A673 (cell line): Measurements from ENCODE around the gene WNT5A. TPM values are rescaled to one million over a fixed set of nuclear protein-coding genes. Genes with fewer than 3 reads are reported as not detected.

Experiments used
- BruUV-seq: library from RNA; stranded (reverse); fragments of 400-500 nt; replicated peaks from 2 replicates; lab custom pipeline; 2021; lab: Mats Ljungman, UMichigan
- CTCF ChIA-PET: fragments of 300-600 bp; sonication (Branson Sonifier 250); formaldehyde crosslinking; loops from one replicate; lab custom pipeline; 2022; ENCODE audit warnings: antibody characterized with exemption; lab: Charles Lee
- POLR2A ChIA-PET: fragments of 300-600 bp; sonication (Branson Sonifier 250); formaldehyde crosslinking; loops from one replicate; lab custom pipeline; 2022; ENCODE audit warnings: antibody characterized with exemption; ENCODE audit not compliant: low non-redundant PET; lab: Charles Lee
- DNase-seq: peaks from one replicate; pipeline ENCODE4 v3.0.0-alpha.2; 2015; ENCODE audit warnings: low spot score
- H3K27ac ChIP-seq: fragments of 200-600 bp; sonication (generic); 2 replicates; pipeline ENCODE4 v1.5.1; 2016; ENCODE audit warnings: mixed run types, low read depth, mild to moderate bottlenecking, mixed read lengths, antibody characterized with exemption, low read length; ENCODE audit not compliant: poor library complexity, severe bottlenecking
- H3K27me3 ChIP-seq: fragments of 200-600 bp; sonication (generic); replicated peaks from 2 replicates; pipeline ENCODE4 v1.6.1; 2017; ENCODE audit warnings: mixed run types, low read depth, mild to moderate bottlenecking, mixed read lengths, antibody characterized with exemption, low read length; ENCODE audit not compliant: insufficient read depth, poor library complexity
- H3K36me3 ChIP-seq: fragments of 200-600 bp; sonication (generic); 2 replicates; pipeline ENCODE4 v1.6.1; 2016; ENCODE audit warnings: mixed run types, mild to moderate bottlenecking, mixed read lengths, antibody characterized with exemption, low read length; ENCODE audit not compliant: insufficient read depth, poor library complexity, severe bottlenecking
- H3K4me1 ChIP-seq: fragments of 200-600 bp; sonication (generic); 2 replicates; pipeline ENCODE4 v1.6.1; 2017; ENCODE audit warnings: mixed run types, mild to moderate bottlenecking, mixed read lengths, antibody characterized with exemption, low read length; ENCODE audit not compliant: insufficient read depth, poor library complexity, severe bottlenecking
- H3K4me3 ChIP-seq: fragments of 200-600 bp; sonication (generic); 2 replicates; pipeline ENCODE4 v1.5.1; 2016; ENCODE audit warnings: low read depth, mixed run types, mild to moderate bottlenecking, mixed read lengths, low read length; ENCODE audit not compliant: poor library complexity, severe bottlenecking
- H3K9me3 ChIP-seq: fragments of 200-600 bp; sonication (generic); 2 replicates; pipeline ENCODE4 v1.6.1; 2016; ENCODE audit warnings: mixed run types, low read depth, mild to moderate bottlenecking, mixed read lengths, antibody characterized with exemption, low read length; ENCODE audit not compliant: poor library complexity, severe bottlenecking
- EZH2 ChIP-seq: fragments of 200-600 bp; sonication (generic); IDR thresholded peaks from 2 replicates; pipeline ENCODE4 v1.6.1; 2017; ENCODE audit warnings: borderline replicate concordance, low read depth, mild to moderate bottlenecking, mixed read lengths, antibody characterized with exemption, low read length; ENCODE audit not compliant: poor library complexity, severe bottlenecking
- intact Hi-C: fragments of 100-400 bp; cut with micrococcal nuclease; formaldehyde crosslinking; loops from one replicate; pipeline ENCODE4 v1.10.0; 2022; ENCODE audit not compliant: unreplicated experiment
- total RNA-seq: library from RNA; stranded (reverse); gene quantifications from 2 replicates; pipeline ENCODE4 v1.2.3, GENCODE V29; 2021
- TF ChIP-seq, protein P1 (sequence below): fragments of 300-800, 200-600 bp; sonication (generic); conservative IDR thresholded peaks from 2 replicates; pipeline ENCODE4 v1.5.1; 2017; ENCODE audit warnings: low read depth, mild to moderate bottlenecking, antibody characterized with exemption, low read length, moderate library complexity, mixed read lengths

Gene WNT5A
- total RNA-seq, 1 experiment from 2014 or later = 18.9 TPM

DNA sequence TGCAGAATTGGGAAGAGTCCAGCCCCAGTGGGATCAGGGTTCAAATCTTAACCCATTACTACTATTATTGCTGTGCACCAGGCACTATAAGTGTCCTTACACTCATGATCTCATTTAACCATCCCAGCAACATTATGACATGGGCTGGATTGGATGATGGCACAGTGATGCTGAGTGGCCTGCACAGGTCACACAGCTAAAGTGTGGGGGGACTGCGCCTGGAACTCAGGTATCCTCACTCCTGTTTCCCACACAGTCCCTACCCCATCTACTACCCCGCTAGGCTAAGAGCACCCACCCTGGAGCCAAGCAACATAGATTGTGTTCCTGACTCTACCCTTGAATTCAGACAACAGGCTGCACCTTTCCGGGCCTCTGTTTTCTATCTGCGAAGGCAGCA lies 16.0 kb downstream of the WNT5A start:
- ChIA-PET POLR2A (no interaction called here), CTCF (no interaction called here)
- no peak overlapping the region for H3K27ac ChIP-seq
- intact Hi-C loops = no loop called here
- no TSS peak for BruUV-seq
- no peak overlapping the region for H3K4me3 ChIP-seq
- no peaks in the 10 kb centered on the region for H3K27me3 ChIP-seq
- TF ChIP-seq, protein P1, sequence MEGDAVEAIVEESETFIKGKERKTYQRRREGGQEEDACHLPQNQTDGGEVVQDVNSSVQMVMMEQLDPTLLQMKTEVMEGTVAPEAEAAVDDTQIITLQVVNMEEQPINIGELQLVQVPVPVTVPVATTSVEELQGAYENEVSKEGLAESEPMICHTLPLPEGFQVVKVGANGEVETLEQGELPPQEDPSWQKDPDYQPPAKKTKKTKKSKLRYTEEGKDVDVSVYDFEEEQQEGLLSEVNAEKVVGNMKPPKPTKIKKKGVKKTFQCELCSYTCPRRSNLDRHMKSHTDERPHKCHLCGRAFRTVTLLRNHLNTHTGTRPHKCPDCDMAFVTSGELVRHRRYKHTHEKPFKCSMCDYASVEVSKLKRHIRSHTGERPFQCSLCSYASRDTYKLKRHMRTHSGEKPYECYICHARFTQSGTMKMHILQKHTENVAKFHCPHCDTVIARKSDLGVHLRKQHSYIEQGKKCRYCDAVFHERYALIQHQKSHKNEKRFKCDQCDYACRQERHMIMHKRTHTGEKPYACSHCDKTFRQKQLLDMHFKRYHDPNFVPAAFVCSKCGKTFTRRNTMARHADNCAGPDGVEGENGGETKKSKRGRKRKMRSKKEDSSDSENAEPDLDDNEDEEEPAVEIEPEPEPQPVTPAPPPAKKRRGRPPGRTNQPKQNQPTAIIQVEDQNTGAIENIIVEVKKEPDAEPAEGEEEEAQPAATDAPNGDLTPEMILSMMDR = no peak
- TF ChIP-seq EZH2 = no peak
- no peaks in the 10 kb centered on the region for H3K9me3 ChIP-seq
- DNase-seq = no peak
- H3K36me3 ChIP-seq = no peaks in the 10 kb centered on the region
- H3K4me1 ChIP-seq = no peaks in the 10 kb centered on the region

DNA sequence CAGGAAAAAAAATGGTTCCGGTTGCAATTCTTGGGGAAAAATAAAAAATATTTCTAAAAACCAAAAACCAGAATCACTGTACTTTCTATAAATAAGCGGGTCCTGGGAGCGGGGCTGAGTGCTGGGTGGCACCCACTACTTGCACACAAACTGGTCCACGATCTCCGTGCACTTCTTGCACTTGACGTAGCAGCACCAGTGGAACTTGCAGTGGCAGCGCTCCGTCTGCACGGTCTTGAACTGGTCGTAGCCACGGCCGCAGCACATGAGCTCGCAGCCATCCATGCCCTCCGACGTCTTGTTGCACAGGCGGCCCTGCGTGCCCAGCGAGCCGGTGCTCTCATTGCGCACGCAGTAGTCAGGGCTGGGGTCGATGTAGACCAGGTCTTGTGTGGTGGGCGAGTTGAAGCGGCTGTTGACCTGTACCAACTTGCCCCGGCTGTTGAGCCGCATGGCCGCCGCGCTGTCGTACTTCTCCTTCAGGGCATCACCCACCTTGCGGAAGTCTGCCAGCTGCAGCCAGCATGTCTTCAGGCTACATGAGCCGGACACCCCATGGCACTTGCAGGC lies 17.1 kb downstream of the WNT5A start:
- Histone ChIP-seq H3K4me3 (no peak overlapping the region), H3K4me1 (no peaks in the 10 kb centered on the region), H3K27ac (no peak overlapping the region), H3K9me3 (no peaks in the 10 kb centered on the region), H3K36me3 (no peaks in the 10 kb centered on the region), H3K27me3 (no peaks in the 10 kb centered on the region)
- TF ChIP-seq, protein P1 = no peak
- no peak for TF ChIP-seq EZH2
- DNase-seq = no peak
- intact Hi-C loops = no loop called here
- ChIA-PET POLR2A (interaction anchor here (0.5 kb wide), 1 partner anchor 14 kb away, joined by 3 read pairs; no protein-coding TSS in a partner anchor), CTCF (no interaction called here)
- no TSS peak for BruUV-seq

DNA sequence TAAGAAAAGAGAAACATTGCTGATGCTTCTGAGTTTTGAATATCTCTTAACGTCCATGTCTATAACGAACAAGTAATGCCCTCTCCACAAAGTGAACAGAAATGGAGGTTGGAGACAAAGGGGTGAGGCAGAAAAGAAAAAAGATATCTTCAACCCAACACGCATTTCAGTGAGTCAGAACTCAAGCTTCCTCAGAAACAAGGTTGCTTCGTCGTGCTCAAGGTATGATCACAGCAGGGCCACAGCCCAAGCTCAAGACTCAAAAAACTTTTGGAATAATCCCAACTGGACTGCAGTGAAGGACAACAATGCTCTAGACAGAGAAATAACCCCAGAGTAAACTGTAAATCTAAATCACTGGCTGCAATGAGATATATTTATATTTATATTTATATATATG lies 18.9 kb downstream of the WNT5A start:
- no peak for TF ChIP-seq EZH2
- TF ChIP-seq, protein P1 = no peak
- no peak for DNase-seq
- H3K27me3 ChIP-seq = no peaks in the 10 kb centered on the region
- no peak overlapping the region for H3K4me3 ChIP-seq
- CTCF ChIA-PET = no interaction called here
- POLR2A ChIA-PET = no interaction called here
- H3K4me1 ChIP-seq = no peaks in the 10 kb centered on the region
- no TSS peak for BruUV-seq
- intact Hi-C loops = no loop called here
- no peaks in the 10 kb centered on the region for H3K36me3 ChIP-seq
- H3K9me3 ChIP-seq = no peaks in the 10 kb centered on the region
- no peak overlapping the region for H3K27ac ChIP-seq
